SK-N-SH (cell line): ENCODE data around the gene NEDD8. TPM values are rescaled to one million over a fixed set of nuclear protein-coding genes. Genes with fewer than 3 reads are reported as not detected.

Experiments used
- CTCF ChIA-PET: fragments of 300-600, 350-600 bp; formaldehyde crosslinking; extraction: SDS; loops from one replicate; lab custom pipeline; 2021; lab: Yijun Ruan, JAX
- POLR2A ChIA-PET: fragments of 350-600 bp; sonication (Branson Sonifier 250); formaldehyde crosslinking; extraction: SDS; loops from one replicate; lab custom pipeline; 2020; ENCODE audit warnings: antibody characterized with exemption, inconsistent platforms; lab: Yijun Ruan, JAX
- DNase-seq: peaks from one replicate; pipeline ENCODE4 v3.0.0; 2012
- H2AFZ ChIP-seq: fragments of 200-600 bp; sonication (generic); 2 replicates; pipeline ENCODE4 v1.8.1; 2016; ENCODE audit warnings: antibody characterized with exemption, mild to moderate bottlenecking, low read depth
- H3F3A ChIP-seq: fragments of 200-600 bp; sonication (generic); replicated peaks from 2 replicates; pipeline ENCODE3; 2016; ENCODE audit warnings: antibody characterized with exemption, mild to moderate bottlenecking; ENCODE audit not compliant: insufficient read depth
- H3K27ac ChIP-seq, 2 experiments: fragments of 200-500 bp in 1 of 2; fragments of 200-600 bp in 1 of 2; sonication (Bioruptor generic) in 1 of 2; sonication (generic), shearing (Covaris generic) in 1 of 2; 2 replicates each; pipeline versions ENCODE4 v1.5.1 to v1.6.1; 2014 to 2016; ENCODE audit warnings: low read depth in 2 of 2, inconsistent platforms in 1 of 2, low read length in 1 of 2, mild to moderate bottlenecking in 1 of 2, mixed read lengths in 1 of 2
- H3K27me3 ChIP-seq: fragments of 200-600 bp; sonication (generic), shearing (Covaris generic); 2 replicates; pipeline ENCODE4 v1.6.1; 2016; ENCODE audit warnings: mixed run types; ENCODE audit not compliant: insufficient read depth
- H3K36me3 ChIP-seq, 2 experiments: fragments of 200-500 bp in 1 of 2; fragments of 200-600 bp in 1 of 2; sonication (Bioruptor generic) in 1 of 2; sonication (generic) in 1 of 2; replicated peaks in 1 of 2; 2 replicates each; pipeline versions ENCODE3 to v1.5.1; 2014 to 2016; ENCODE audit warnings: low read length in 1 of 2, mild to moderate bottlenecking in 1 of 2; ENCODE audit not compliant: insufficient read depth in 2 of 2, control insufficient read depth in 1 of 2
- H3K4me1 ChIP-seq, 2 experiments: fragments of 200-500 bp in 1 of 2; fragments of 200-600 bp in 1 of 2; sonication (Bioruptor generic) in 1 of 2; sonication (generic), shearing (Covaris generic) in 1 of 2; 2 replicates each; pipeline versions ENCODE4 v1.5.1 to v1.6.1; 2014 to 2016; ENCODE audit warnings: low read depth in 1 of 2, low read length in 1 of 2, mixed run types in 1 of 2; ENCODE audit not compliant: insufficient read depth in 2 of 2, control insufficient read depth in 1 of 2
- H3K4me2 ChIP-seq: fragments of 200-600 bp; sonication (generic), shearing (Covaris generic); 2 replicates; pipeline ENCODE4 v1.6.1; 2017; ENCODE audit warnings: mixed run types
- H3K4me3 ChIP-seq, 2 experiments: fragments of 200-500 bp in 1 of 2; fragments of 200-600 bp in 1 of 2; sonication (Bioruptor generic) in 1 of 2; sonication (generic), shearing (Covaris generic) in 1 of 2; 2 replicates each; pipeline versions ENCODE4 v1.5.1 to v1.8.1; 2014 to 2016; ENCODE audit warnings: low read depth in 2 of 2, inconsistent platforms in 1 of 2, low read length in 1 of 2, mild to moderate bottlenecking in 1 of 2, mixed read lengths in 1 of 2, moderate library complexity in 1 of 2
- H3K79me2 ChIP-seq: fragments of 200-600 bp; sonication (generic); 2 replicates; pipeline ENCODE4 v1.8.1; 2017; ENCODE audit warnings: mild to moderate bottlenecking; ENCODE audit not compliant: insufficient read depth
- H3K9ac ChIP-seq: fragments of 200-600 bp; sonication (generic); 2 replicates; pipeline ENCODE4 v1.6.1; 2017; ENCODE audit warnings: mixed run types
- H3K9me2 ChIP-seq: fragments of 200-600 bp; sonication (generic); 2 replicates; pipeline ENCODE4 v1.6.1; 2017; ENCODE audit warnings: mixed run types
- H3K9me3 ChIP-seq: fragments of 200-600 bp; sonication (generic); 2 replicates; pipeline ENCODE4 v1.6.1; 2017; ENCODE audit warnings: mixed run types, mild to moderate bottlenecking, moderate library complexity
- H4K20me1 ChIP-seq: fragments of 200-600 bp; sonication (generic); 2 replicates; pipeline ENCODE4 v1.6.1; 2017; ENCODE audit warnings: mild to moderate bottlenecking, mixed run types; ENCODE audit not compliant: insufficient read depth
- ELF1 ChIP-seq: IDR thresholded peaks from 2 replicates; pipeline ENCODE4 v1.4.0; 2012
- EZH2phosphoT487 ChIP-seq: fragments of 200-600 bp; sonication (generic); IDR thresholded peaks from 2 replicates; pipeline ENCODE4 v1.6.1; 2017; ENCODE audit warnings: low read depth, mixed run types, mild to moderate bottlenecking, antibody characterized with exemption, moderate library complexity, borderline replicate concordance
- FOSL2 ChIP-seq: IDR thresholded peaks from 2 replicates; pipeline ENCODE4 v1.4.0; 2012; ENCODE audit warnings: low read depth, mild to moderate bottlenecking, moderate library complexity, borderline replicate concordance
- GABPA ChIP-seq: IDR thresholded peaks from 2 replicates; pipeline ENCODE4 v1.4.0; 2012; ENCODE audit warnings: low read depth, mild to moderate bottlenecking
- GATA2 ChIP-seq: sonication (generic); formaldehyde crosslinking; IDR thresholded peaks from 2 replicates; pipeline ENCODE4 v1.5.0; 2020; ENCODE audit warnings: mild to moderate bottlenecking, missing genetic modification reagents
- JUND ChIP-seq: IDR thresholded peaks from 2 replicates; pipeline ENCODE4 v1.4.0; 2012
- MAX ChIP-seq: IDR thresholded peaks from 2 replicates; pipeline ENCODE4 v1.4.0; 2012; ENCODE audit warnings: low read depth
- MEF2A ChIP-seq: IDR thresholded peaks from 2 replicates; pipeline ENCODE4 v1.4.0; 2012; ENCODE audit warnings: low read depth, borderline replicate concordance
- MXI1 ChIP-seq: IDR thresholded peaks from 2 replicates; pipeline ENCODE4 v1.6.1; 2012; ENCODE audit warnings: mild to moderate bottlenecking, low read depth, low read length, improper control_type of control experiment
- NRF1 ChIP-seq: IDR thresholded peaks from 2 replicates; pipeline ENCODE4 v1.6.1; 2012; ENCODE audit warnings: low read depth, mild to moderate bottlenecking, low read length
- RCOR1 ChIP-seq: fragments of 150-350 bp; IDR thresholded peaks from 2 replicates; pipeline ENCODE4 v1.6.1; 2017; ENCODE audit warnings: antibody characterized with exemption, low read length
- RFX5 ChIP-seq: IDR thresholded peaks from 2 replicates; pipeline ENCODE4 v1.6.1; 2012; ENCODE audit warnings: mild to moderate bottlenecking, improper control_type of control experiment, low read length
- RXRA ChIP-seq: IDR thresholded peaks from 2 replicates; pipeline ENCODE4 v1.4.0; 2012; ENCODE audit warnings: low read depth, mild to moderate bottlenecking, borderline replicate concordance
- SIN3A ChIP-seq: IDR thresholded peaks from 2 replicates; pipeline ENCODE4 v1.6.1; 2012; ENCODE audit warnings: low read depth, mild to moderate bottlenecking, low read length, moderate library complexity, borderline replicate concordance
- SMC3 ChIP-seq: IDR thresholded peaks from 2 replicates; pipeline ENCODE4 v1.6.1; 2012; ENCODE audit warnings: low read depth, low read length, improper control_type of control experiment
- TCF12 ChIP-seq: IDR thresholded peaks from 2 replicates; pipeline ENCODE4 v1.4.0; 2012
- USF1 ChIP-seq: IDR thresholded peaks from 2 replicates; pipeline ENCODE4 v1.4.0; 2012; ENCODE audit warnings: low read depth, borderline replicate concordance
- YY1 ChIP-seq: IDR thresholded peaks from 2 replicates; pipeline ENCODE4 v1.4.0; 2012; ENCODE audit warnings: low read depth, mild to moderate bottlenecking
- WGBS: methylation state at CpG from one replicate; pipeline ENCODE4 v1.1.6; 2017; ENCODE audit warnings: low lambda C conversion rate; 5-methylcytosine and 5-hydroxymethylcytosine counted together
- polyA plus RNA-seq, 3 experiments: library from polyadenylated mRNA; depleted of rRNA; stranded (reverse); fragments of >200 nt; gene quantifications; 2 replicates each; pipeline ENCODE4 v1.2.3, GENCODE V29; 2012
- TF ChIP-seq, protein P1 (sequence below): IDR thresholded peaks from 2 replicates; pipeline ENCODE4; 2012
- TF ChIP-seq, protein P2 (sequence below): IDR thresholded peaks from 2 replicates; pipeline ENCODE4 v1.6.1; 2012; ENCODE audit warnings: mild to moderate bottlenecking, low read depth, low read length, moderate library complexity

Gene NEDD8
- polyA plus RNA-seq, 1 of the 3 experiments (the other 2 are of a cell fraction), result 534 TPM

- H3K9ac ChIP-seq, result no peak overlapping the region
- DNase-seq, result no peak
- peaks cover 5% of the 10 kb centered on the region for H3F3A ChIP-seq
- no peak overlapping the region for H2AFZ ChIP-seq
- no peak overlapping the region for H3K4me3 ChIP-seq
- no peaks in the 10 kb centered on the region for H3K9me2 ChIP-seq
- no peak for TF ChIP-seq FOSL2
- no peak for TF ChIP-seq NRF1
- TF ChIP-seq, protein P1, sequence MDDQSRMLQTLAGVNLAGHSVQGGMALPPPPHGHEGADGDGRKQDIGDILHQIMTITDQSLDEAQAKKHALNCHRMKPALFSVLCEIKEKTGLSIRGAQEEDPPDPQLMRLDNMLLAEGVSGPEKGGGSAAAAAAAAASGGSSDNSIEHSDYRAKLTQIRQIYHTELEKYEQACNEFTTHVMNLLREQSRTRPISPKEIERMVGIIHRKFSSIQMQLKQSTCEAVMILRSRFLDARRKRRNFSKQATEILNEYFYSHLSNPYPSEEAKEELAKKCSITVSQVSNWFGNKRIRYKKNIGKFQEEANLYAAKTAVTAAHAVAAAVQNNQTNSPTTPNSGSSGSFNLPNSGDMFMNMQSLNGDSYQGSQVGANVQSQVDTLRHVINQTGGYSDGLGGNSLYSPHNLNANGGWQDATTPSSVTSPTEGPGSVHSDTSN, result no peak
- TF ChIP-seq MAX, result no peak
- TF ChIP-seq MEF2A, result no peak
- no peak for TF ChIP-seq JUND
- TF ChIP-seq RXRA, result no peak
- no peak for TF ChIP-seq YY1
- TF ChIP-seq RFX5, result no peak
- TF ChIP-seq GABPA, result no peak
- TF ChIP-seq SIN3A, result no peak
- TF ChIP-seq USF1, result no peak
- TF ChIP-seq MXI1, result no peak
- no peak for TF ChIP-seq TCF12
- TF ChIP-seq EZH2phosphoT487, result no peak
- TF ChIP-seq ELF1, result no peak
- TF ChIP-seq, protein P2, sequence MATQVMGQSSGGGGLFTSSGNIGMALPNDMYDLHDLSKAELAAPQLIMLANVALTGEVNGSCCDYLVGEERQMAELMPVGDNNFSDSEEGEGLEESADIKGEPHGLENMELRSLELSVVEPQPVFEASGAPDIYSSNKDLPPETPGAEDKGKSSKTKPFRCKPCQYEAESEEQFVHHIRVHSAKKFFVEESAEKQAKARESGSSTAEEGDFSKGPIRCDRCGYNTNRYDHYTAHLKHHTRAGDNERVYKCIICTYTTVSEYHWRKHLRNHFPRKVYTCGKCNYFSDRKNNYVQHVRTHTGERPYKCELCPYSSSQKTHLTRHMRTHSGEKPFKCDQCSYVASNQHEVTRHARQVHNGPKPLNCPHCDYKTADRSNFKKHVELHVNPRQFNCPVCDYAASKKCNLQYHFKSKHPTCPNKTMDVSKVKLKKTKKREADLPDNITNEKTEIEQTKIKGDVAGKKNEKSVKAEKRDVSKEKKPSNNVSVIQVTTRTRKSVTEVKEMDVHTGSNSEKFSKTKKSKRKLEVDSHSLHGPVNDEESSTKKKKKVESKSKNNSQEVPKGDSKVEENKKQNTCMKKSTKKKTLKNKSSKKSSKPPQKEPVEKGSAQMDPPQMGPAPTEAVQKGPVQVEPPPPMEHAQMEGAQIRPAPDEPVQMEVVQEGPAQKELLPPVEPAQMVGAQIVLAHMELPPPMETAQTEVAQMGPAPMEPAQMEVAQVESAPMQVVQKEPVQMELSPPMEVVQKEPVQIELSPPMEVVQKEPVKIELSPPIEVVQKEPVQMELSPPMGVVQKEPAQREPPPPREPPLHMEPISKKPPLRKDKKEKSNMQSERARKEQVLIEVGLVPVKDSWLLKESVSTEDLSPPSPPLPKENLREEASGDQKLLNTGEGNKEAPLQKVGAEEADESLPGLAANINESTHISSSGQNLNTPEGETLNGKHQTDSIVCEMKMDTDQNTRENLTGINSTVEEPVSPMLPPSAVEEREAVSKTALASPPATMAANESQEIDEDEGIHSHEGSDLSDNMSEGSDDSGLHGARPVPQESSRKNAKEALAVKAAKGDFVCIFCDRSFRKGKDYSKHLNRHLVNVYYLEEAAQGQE, result no peak
- no peak for TF ChIP-seq RCOR1
- TF ChIP-seq GATA2 (CRISPR knock-in tag), result no peak
- TF ChIP-seq SMC3, result no peak
- peaks cover 0 to 3% of the 10 kb centered on the region in 2 experiments; a peak in 1 of 4 replicates for H3K4me1 ChIP-seq
- ChIA-PET CTCF (interaction anchor here (1.6 to 3.7 kb wide), 2 partner anchors 11 to 18 kb away, joined by 3 to 20 read pairs; partner anchors contain the start of genes RABGGTA and TINF2), POLR2A (no interaction called here)
- H3K27me3 ChIP-seq, result no peaks in the 10 kb centered on the region
- no peaks in the 10 kb centered on the region for H3K9me3 ChIP-seq
- H3K79me2 ChIP-seq, result no peaks in the 10 kb centered on the region
- H3K36me3 ChIP-seq, result peaks cover 3 to 4% of the 10 kb centered on the region in 2 experiments
- no peaks in the 10 kb centered on the region for H4K20me1 ChIP-seq
- H3K4me2 ChIP-seq, result no peak overlapping the region
- WGBS, result 83% methylated on average over 3 of the region's 4 CpGs
- H3K27ac ChIP-seq, result no peak overlapping the region
These were observed 28.6 kb upstream of the NEDD8 start for GRCh38 chr14:24260780-24261157.
